NCI-H2227 (cell line): ENCODE data around the gene KANK4.

Experiments used
- DNase-seq: peaks from one replicate; lab custom pipeline; 2025; ENCODE audit not compliant: unreplicated experiment; lab: John Stamatoyannopoulos, UW

The KANK4 gene

DNA sequence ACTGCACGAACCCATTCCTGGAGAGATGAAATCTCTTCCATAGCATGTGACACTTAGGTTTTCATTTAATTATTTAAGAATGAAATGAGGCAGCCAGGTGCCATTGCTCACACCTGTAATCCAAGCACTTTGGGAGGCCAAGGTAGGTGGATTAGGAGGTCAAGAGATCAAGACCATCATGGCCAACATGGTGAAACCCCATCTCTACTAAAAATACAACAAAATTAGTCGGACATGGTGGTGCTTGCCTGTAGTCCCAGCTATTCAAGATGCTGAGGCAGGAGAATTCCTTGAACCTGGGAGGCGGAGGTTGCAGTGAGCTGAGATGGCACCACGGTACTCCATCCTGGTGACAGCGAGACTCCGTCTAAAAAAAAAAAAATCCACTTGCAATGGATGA, 106.8 kb downstream of the KANK4 start:
- no peak for DNase-seq

DNA sequence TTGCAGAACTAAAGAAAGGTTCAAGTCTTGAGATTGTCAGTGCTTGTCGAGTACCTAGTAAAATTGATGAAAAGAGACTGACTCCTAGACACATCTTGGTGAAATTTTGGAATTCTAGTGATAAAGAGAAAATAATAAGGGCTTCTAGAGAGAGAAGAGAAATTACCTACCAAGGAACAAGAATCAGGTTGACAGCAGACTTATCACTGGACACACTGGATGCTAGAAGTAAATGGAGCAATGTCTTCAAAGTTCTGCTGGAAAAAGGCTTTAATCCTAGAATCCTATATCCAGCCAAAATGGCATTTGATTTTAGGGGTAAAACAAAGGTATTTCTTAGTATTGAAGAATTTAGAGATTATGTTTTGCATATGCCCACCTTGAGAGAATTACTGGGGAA, 108.3 kb downstream of the KANK4 start:
- no peak for DNase-seq

DNA sequence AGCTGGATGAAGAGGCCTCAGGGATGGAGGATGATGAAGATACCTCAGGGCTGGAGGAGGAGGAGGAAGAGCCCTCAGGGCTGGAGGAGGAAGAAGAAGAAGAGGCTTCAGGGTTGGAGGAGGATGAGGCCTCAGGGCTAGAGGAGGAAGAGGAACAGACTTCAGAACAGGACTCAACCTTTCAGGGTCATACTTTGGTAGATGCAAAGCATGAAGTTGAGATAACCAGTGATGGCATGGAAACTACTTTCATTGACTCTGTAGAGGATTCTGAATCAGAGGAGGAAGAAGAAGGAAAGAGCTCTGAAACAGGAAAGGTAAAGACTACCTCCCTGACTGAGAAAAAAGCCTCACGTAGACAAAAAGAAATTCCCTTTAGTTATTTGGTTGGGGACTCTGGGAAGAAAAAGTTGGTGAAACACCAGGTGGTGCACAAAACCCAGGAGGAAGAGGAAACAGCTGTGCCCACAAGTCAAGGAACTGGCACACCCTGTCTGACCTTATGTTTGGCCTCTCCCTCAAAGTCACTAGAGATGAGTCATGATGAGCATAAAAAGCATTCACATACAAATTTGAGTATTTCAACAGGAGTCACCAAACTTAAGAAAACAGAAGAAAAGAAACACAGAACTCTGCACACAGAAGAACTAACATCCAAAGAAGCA, 109.2 kb downstream of the KANK4 start:
- no peak for DNase-seq

GRCh38 chr1:62208970-62209369, 110.3 kb downstream of the KANK4 start:
- DNase-seq: no peak

DNA sequence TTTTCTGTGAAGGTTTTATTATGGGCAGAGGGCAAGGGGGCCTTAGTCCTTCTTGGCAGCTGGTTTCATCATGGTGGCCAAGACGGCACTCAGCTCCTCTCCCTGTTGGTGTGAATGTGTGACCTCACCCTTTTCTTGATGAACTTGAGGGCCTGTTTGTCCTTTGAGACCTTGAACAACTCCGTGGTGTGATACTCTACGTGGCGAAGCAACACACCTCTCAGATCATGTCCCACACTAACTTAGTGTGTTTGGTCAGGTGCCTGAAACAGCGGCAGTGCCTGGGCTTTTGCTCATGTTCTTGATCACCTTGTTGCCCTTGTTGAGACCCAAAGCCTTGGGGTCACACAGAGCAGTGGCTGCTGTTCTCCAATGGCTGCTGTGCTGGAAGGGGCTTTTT, 111.1 kb downstream of the KANK4 start:
- no peak for DNase-seq

- no peak for DNase-seq
Observed at GRCh38 chr1:62207187-62207586, 112.0 kb downstream of the KANK4 start.

GRCh38 chr1:62198781-62199125, 120.5 kb downstream of the KANK4 start:
- no peak for DNase-seq

DNA sequence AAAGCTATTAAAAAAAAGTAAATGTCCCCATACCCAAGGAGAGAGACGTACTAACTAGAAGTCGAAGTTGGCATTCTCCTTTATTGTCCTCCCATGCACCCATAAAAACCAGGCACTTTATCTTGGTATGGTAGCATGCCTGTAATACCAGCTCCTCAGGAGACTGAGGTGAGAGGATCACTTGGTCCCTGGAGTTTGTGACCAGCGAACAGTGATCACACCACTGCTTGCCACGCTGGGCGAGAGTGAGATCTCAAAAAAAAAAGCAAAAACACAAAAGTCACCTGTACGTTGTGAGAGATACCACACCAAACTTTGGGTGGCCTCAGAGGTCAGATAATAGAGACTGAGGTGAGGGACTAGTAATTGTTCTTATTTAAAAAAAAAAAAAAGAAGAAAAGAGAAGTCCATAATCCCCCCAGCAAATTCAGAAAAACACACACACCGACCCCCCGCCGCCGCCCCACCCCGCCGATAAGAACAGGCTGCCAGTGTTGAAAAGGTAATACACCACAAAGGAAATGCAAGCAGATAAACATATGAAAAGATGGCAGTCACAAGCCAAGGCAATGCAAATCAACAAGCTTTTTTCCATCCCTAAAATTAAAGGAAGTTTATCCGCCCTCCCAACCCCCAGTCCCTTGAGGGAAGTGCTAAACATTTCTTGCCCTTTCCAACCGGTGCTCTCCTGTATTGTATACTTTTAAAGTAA, 121.0 kb downstream of the KANK4 start:
- no peak for DNase-seq

DNA sequence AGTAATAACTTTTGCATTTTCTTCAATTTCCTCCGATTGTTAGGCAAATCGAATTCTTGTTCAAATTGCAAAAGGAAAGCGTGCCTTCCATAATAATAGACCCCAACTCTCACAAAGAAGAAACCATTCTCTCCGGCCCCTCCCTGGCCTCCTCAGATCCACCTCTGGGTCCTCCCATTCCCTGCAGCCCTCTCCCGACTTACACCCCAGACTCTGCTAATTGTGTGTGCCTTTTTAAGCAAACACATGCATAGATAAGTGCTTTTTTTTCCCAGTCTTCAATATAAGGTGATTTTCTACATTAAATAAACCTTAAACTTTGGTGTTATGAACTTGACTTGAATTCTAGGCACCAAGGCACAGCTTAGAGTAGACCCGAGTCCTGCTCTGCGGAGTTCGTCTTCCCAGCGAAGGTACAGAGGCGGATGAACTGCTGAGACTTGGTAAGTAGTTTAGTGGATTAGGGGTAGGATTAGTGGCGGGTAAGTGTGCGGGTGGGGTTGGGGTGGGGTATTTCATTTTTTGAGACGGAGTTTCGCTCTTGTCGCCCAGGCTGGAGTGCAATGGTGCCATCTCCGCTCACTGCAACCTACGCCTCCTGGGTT, 123.0 kb downstream of the KANK4 start:
- DNase-seq: no peak

DNA sequence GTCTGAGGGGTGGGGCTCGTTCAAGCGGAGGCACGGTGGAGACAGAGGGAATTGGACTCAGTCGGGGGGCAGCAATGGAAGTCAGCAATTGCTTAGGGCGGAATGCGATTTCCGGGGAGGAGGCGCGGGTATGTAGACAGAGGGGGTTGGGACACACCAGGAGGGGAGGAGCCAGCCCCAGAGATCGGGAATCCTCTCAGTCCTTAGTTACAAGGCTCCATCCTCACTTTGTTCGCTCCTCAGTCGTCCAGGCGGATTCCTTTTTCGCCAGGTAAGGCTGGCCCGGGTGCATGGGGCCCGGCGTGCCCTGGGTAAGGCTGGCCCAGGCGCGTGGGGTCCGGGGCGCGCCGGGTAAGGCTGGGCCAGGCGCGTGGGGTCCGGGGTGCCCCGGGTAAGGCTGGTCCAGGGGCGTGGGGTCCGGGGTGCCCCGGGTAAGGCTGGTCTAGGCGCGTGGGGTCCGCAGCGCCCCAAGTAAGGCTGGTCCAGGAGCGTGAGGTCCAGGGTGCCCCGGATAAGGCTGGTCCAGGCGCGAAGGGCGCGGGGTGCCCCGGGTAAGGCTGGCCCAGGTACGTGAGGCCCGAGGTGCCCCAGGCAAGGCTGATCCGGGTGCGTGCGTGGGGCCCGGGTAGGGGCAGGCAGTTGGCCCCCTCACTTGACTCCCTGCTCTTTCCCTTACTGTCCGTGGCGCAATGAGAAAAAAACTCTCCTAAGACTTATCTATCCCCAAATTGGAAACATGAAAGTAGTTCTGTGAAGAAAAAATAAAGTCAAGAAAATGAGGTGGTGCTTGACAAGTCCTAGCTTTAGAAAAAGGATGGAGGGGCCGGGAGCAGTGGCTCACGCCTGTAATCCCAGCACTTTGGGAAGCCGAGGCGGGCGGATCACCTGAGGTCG, 124.3 kb downstream of the KANK4 start, which contains the start of gene L1TD1:
Gene L1TD1, plus strand, starts transcription at position 199 of the 894 bp plus-strand sequence. CDS start 11,780 bp downstream, outside the sequence.
- no peak for DNase-seq

GRCh38 chr1:62188111-62188510, 131.1 kb downstream of the KANK4 start:
- no peak for DNase-seq

DNA sequence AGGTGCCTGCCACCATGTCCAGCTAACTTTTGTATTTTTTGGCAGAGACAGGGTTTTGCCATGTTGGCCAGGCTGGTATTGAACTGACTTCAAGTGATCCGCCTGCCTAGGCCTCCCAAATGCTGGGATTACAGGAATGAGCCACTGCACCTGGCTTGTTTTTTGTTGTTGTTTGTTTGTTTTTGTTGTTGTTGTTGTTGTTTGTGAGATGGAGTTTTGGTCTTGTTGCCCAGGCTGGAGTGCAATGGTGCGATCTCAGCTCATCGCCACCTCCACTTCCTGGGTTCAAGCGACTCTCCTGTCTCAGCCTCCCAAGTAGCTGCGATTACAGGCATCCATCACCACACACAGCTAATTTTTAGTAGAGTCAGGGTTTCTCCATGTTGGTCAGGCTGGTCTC, 131.7 kb downstream of the KANK4 start:
- DNase-seq: no peak
